Immature natural killer cell (primary cell): ENCODE data around the gene NT5C1A. TPM values are rescaled to one million over a fixed set of nuclear protein-coding genes. Genes with fewer than 3 reads are reported as not detected.

Experiments used
- DNase-seq, 3 donors: peaks; one replicate each; pipeline ENCODE4 v3.0.0; 2022; ENCODE audit warnings: mixed read lengths in 1 of 3
- H3K27ac Mint-ChIP-seq, 6 donors: one replicate each; pipeline ENCODE4 v1.8.0; 2020; ENCODE audit warnings: mixed read lengths in 6 of 6, mild to moderate bottlenecking in 5 of 6, inconsistent platforms in 4 of 6, moderate library complexity in 3 of 6
- H3K27me3 Mint-ChIP-seq, 3 donors: one replicate each; pipeline ENCODE4 v1.8.0; 2020 to 2021; ENCODE audit warnings: low read depth in 3 of 3, mild to moderate bottlenecking in 3 of 3, mixed read lengths in 3 of 3, moderate library complexity in 3 of 3, inconsistent platforms in 1 of 3
- H3K36me3 Mint-ChIP-seq, 3 donors: one replicate each; pipeline ENCODE4 v1.8.0; 2020; ENCODE audit warnings: mixed read lengths in 3 of 3, inconsistent platforms in 2 of 3, mild to moderate bottlenecking in 2 of 3
- H3K4me1 Mint-ChIP-seq, 2 donors: one replicate each; pipeline ENCODE4 v1.8.0; 2020; ENCODE audit warnings: inconsistent platforms in 2 of 2, mild to moderate bottlenecking in 2 of 2, mixed read lengths in 2 of 2, moderate library complexity in 1 of 2
- H3K4me3 Mint-ChIP-seq, 5 donors: one replicate each; pipeline ENCODE4 v1.8.0; 2020; ENCODE audit warnings: mild to moderate bottlenecking in 5 of 5, mixed read lengths in 5 of 5, inconsistent platforms in 3 of 5, moderate library complexity in 3 of 5
- H3K9me3 Mint-ChIP-seq, 6 donors: one replicate each; pipeline ENCODE4 v1.8.0; 2020; ENCODE audit warnings: mild to moderate bottlenecking in 6 of 6, mixed read lengths in 6 of 6, inconsistent platforms in 4 of 6, moderate library complexity in 3 of 6
- polyA plus RNA-seq, 3 donors: library from polyadenylated mRNA; unstranded; fragments of 300-500 nt; fragmentation: Illumina TruSeq; gene quantifications; one replicate each; pipeline ENCODE4 v1.2.3, GENCODE V29; 2021

The NT5C1A gene
- polyA plus RNA-seq, 3 donors from 2014 or later, result not detected

DNA sequence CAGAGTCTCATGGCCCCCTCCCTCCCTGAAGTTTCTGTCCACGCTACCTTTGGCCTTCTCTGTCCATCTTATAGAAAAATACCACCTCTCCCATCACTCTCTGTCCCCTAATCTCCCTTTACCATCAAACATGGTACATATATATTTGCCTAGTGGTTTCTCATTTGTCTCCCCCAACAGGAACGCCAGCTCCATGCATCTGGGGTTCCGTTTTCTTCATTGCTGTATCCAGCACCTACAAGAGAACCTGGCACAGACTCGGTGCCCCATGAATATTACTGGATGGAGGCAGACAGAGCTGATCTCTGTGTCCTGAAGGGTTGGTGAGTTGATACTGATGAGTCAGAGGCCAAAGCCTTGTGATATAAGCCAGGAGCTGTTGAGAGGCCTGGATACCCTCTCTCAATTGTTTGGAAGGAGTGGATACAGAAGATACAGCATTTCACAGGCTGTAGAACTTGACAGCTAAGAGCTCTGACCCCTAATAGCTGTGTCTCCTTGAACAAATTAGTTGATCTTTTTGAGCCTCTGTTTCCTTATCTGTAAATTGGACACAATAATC is 54.3 kb downstream of the NT5C1A start:
- H3K4me1 Mint-ChIP-seq, result no peaks in the 10 kb centered on the region
- H3K27ac Mint-ChIP-seq, result no peak overlapping the region
- no peaks in the 10 kb centered on the region for H3K36me3 Mint-ChIP-seq
- no peaks in the 10 kb centered on the region for H3K9me3 Mint-ChIP-seq
- no peak overlapping the region for H3K4me3 Mint-ChIP-seq
- no peak for DNase-seq
- peaks cover 0 to 7% (median 4%) of the 10 kb centered on the region in 3 donors for H3K27me3 Mint-ChIP-seq

DNA sequence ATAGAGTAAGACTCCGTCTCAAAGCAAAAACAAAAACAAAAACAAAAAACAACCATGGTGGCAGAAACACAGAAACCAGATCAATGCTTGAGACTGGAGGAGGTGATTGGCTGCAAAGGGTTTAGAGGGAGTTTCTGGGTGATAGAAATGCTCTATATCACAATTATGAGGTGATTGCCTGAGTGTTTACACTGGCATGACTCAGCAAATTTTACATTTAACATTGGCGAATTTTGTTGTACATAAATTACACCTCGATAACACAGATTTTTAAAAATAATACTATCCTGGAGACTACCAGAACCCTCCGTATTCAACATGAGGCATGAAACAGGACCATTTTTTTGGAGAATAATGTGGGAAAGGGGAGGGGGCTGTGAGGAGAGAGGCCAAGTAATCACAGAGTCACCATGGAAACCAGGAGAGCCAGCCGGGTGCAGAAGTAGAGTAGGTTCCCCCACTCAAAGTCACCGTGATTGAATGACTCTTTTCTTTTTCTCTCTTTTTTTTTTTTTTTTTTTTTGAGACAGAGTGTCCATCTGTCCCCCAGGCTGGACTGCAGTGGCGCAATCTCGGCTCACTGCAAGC is 56.7 kb downstream of the NT5C1A start:
- H3K36me3 Mint-ChIP-seq, result no peaks in the 10 kb centered on the region
- DNase-seq, result no peak

DNA sequence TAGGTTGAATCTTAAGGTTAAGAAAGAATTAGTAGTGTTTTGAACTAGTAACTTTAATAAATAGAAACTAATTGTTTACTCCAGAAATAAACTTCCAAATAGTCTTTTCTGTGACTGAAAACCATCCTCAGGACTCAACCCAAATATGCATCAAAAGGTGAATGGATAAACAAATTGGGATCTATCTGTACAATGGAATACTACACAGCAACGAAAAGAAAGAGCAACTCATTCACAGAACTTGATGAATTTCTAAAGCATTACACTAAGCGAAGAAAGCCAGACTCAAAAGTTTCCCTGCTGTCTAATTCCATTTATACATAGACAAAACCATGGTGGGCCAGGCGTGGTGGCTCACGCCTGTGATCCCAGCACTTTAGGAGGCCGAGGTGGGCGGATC is 57.4 kb downstream of the NT5C1A start:
- H3K36me3 Mint-ChIP-seq, result no peaks in the 10 kb centered on the region
- H3K4me1 Mint-ChIP-seq, result no peaks in the 10 kb centered on the region
- no peak for DNase-seq
- H3K27me3 Mint-ChIP-seq, result peaks cover 0 to 7% (median 0%) of the 10 kb centered on the region in 3 donors
- no peak overlapping the region for H3K27ac Mint-ChIP-seq
- H3K4me3 Mint-ChIP-seq, result no peak overlapping the region
- no peaks in the 10 kb centered on the region for H3K9me3 Mint-ChIP-seq

More for the DNA sequence above, 56.7 kb downstream of the NT5C1A start:
- no peak overlapping the region for H3K4me3 Mint-ChIP-seq
- H3K27me3 Mint-ChIP-seq, result peaks cover 0 to 7% (median 0%) of the 10 kb centered on the region in 3 donors
- no peaks in the 10 kb centered on the region for H3K9me3 Mint-ChIP-seq
- H3K27ac Mint-ChIP-seq, result no peak overlapping the region
- no peaks in the 10 kb centered on the region for H3K4me1 Mint-ChIP-seq

DNA sequence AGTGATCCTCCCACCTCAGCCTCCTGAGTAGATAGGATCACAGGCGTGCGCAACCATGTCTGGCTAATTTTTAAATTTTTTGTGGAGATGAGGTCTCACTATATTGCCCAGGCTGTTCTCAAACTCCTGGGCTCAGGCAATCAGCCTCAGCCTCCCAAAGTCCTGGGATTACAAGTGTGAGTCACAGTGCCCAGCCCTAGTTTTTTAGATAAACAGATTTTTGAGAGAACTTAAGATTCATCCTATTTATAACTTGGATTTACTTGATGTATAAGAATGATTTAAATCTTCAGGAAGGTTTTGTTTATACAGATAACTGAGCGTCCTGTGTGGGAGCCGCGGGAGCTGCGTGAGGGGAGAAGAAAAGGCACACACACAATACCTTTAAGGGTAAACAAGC is 58.7 kb downstream of the NT5C1A start:
- Mint-ChIP-seq H3K27me3 (peaks cover 1 to 5% (median 3%) of the 10 kb centered on the region in 3 donors), H3K36me3 (no peaks in the 10 kb centered on the region), H3K4me1 (no peaks in the 10 kb centered on the region), H3K4me3 (no peak overlapping the region), H3K9me3 (no peaks in the 10 kb centered on the region), H3K27ac (no peak overlapping the region)
- no peak for DNase-seq

DNA sequence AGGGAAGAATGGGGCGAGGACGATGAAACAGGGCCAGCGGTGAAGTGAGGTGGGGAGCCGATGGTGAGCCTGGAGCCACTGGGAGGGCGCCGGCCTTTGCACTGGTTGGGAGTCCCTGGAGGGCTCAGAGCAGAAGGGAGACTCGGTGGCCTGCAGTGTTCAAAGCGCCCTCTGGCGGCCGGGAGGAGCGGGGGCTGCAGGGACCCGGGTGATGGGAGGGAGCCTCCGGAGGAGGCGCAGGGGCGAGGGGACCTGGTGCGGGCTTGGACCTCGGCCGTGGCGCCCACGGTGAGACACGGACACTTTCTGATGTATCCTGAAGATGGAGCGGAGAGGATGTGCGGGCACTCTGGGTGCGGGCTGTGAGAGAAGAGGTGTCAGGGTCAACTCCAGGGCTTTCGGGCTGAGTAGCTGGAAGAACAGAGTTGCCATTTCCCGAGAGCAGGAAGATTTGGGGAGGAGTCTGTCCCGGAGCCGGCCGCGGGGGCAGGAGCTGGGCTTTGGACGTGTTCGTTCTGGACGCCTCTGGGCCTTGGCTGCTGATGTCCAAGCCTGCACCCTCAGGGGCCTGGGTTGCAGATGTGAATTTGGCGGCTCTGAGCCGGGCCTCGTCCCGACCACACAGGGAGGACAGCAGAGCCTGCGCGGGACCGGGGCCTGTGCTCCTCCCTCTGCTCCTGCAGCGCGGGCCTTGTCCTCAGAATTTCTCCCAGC is 62.1 kb downstream of the NT5C1A start:
- DNase-seq, result peak; percentile 34 to 67 (median 48)
- H3K27me3 Mint-ChIP-seq, result peaks cover 4 to 8% (median 8%) of the 10 kb centered on the region in 3 donors
- peaks cover 4 to 6% of the 10 kb centered on the region in 2 donors for H3K4me1 Mint-ChIP-seq
- H3K36me3 Mint-ChIP-seq, result no peaks in the 10 kb centered on the region
- H3K4me3 Mint-ChIP-seq, result no peak overlapping the region
- H3K27ac Mint-ChIP-seq, result no peak overlapping the region
- no peaks in the 10 kb centered on the region for H3K9me3 Mint-ChIP-seq

Other genes with a start within 250 kb of the NT5C1A start
- not detected for gene BMP8A, start 180.5 kb downstream of the NT5C1A start, polyA plus RNA-seq
- gene PABPC4, start 95.3 kb downstream of the NT5C1A start, polyA plus RNA-seq, result 10 to 100 TPM in 1 of 3 donors, 1 to 10 TPM in 2; 3.6 to 15.3 (median 8.0) TPM
- gene HEYL, start 32.5 kb downstream of the NT5C1A start, polyA plus RNA-seq, result not detected
- gene HPCAL4, start 19.3 kb upstream of the NT5C1A start, polyA plus RNA-seq, result under 1 TPM in 2 of 3 donors, not detected in 1; 0.04 to 0.13 TPM
- 100 to 1,000 TPM in 2 of 3 donors, 10 to 100 TPM in 1; 99.6 to 177 (median 133) TPM for gene PPIE, start 66.8 kb upstream of the NT5C1A start, polyA plus RNA-seq
- under 1 TPM in 1 of 3 donors, not detected in 2; 0.24 TPM for gene OXCT2, start 99.2 kb upstream of the NT5C1A start, polyA plus RNA-seq
- under 1 TPM; 0.09 to 0.31 (median 0.16) TPM for gene BMP8B, start 116.8 kb upstream of the NT5C1A start, polyA plus RNA-seq
- 1 to 10 TPM; 6.5 to 9.0 (median 8.5) TPM for gene TRIT1, start 211.4 kb upstream of the NT5C1A start, polyA plus RNA-seq
- 1 to 10 TPM in 2 of 3 donors, under 1 TPM in 1; 0.83 to 4.0 (median 2.9) TPM for gene MYCL, start 229.8 kb upstream of the NT5C1A start, polyA plus RNA-seq